ENCODE data around the gene IQCH. TPM values are rescaled to one million over a fixed set of nuclear protein-coding genes. Genes with fewer than 3 reads are reported as not detected.

The IQCH gene
- total and polyA plus RNA-seq, 2 experiments from 2014 or later, result 1.7 to 4.6 TPM

- H3K27me3 ChIP-seq (ENCODE audit: insufficient read depth), result no peaks in the 10 kb centered on the region
Measured at GRCh38 chr15:67329984-67330733, 75.6 kb downstream of the IQCH start.

More at GRCh38 chr15:67329984-67330733, 75.6 kb downstream of the IQCH start:
- peaks cover 6% of the 10 kb centered on the region; the same call in 2 of the 3 replicates for H3K9me3 Mint-ChIP-seq
- no peak for DNase-seq (ENCODE audit: low spot score)
- no peaks in the 10 kb centered on the region for H3F3A ChIP-seq (replicated peaks; ENCODE audit: low read depth)
- H3K27ac ChIP-seq (ENCODE audit: low read depth), result no peak overlapping the region
- no peak overlapping the region for H3K4me3 Mint-ChIP-seq
- no peak overlapping the region for H3K4me3 ChIP-seq
- no peaks in the 10 kb centered on the region for H4K20me1 ChIP-seq (replicated peaks; ENCODE audit: insufficient read depth)
- TF ChIP-seq STAT1 (IDR thresholded peaks at IDR 0.05; ENCODE audit: unreplicated experiment) (no peak), ETS1 (IDR thresholded peaks at IDR 0.05) (no peak), EZH2phosphoT487 (IDR thresholded peaks at IDR 0.05; ENCODE audit: unreplicated experiment) (no peak)
- TF ChIP-seq, protein P1, sequence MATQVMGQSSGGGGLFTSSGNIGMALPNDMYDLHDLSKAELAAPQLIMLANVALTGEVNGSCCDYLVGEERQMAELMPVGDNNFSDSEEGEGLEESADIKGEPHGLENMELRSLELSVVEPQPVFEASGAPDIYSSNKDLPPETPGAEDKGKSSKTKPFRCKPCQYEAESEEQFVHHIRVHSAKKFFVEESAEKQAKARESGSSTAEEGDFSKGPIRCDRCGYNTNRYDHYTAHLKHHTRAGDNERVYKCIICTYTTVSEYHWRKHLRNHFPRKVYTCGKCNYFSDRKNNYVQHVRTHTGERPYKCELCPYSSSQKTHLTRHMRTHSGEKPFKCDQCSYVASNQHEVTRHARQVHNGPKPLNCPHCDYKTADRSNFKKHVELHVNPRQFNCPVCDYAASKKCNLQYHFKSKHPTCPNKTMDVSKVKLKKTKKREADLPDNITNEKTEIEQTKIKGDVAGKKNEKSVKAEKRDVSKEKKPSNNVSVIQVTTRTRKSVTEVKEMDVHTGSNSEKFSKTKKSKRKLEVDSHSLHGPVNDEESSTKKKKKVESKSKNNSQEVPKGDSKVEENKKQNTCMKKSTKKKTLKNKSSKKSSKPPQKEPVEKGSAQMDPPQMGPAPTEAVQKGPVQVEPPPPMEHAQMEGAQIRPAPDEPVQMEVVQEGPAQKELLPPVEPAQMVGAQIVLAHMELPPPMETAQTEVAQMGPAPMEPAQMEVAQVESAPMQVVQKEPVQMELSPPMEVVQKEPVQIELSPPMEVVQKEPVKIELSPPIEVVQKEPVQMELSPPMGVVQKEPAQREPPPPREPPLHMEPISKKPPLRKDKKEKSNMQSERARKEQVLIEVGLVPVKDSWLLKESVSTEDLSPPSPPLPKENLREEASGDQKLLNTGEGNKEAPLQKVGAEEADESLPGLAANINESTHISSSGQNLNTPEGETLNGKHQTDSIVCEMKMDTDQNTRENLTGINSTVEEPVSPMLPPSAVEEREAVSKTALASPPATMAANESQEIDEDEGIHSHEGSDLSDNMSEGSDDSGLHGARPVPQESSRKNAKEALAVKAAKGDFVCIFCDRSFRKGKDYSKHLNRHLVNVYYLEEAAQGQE (IDR thresholded peaks at IDR 0.05; ENCODE audit: unreplicated experiment), result no peak
- TF ChIP-seq, protein P2, sequence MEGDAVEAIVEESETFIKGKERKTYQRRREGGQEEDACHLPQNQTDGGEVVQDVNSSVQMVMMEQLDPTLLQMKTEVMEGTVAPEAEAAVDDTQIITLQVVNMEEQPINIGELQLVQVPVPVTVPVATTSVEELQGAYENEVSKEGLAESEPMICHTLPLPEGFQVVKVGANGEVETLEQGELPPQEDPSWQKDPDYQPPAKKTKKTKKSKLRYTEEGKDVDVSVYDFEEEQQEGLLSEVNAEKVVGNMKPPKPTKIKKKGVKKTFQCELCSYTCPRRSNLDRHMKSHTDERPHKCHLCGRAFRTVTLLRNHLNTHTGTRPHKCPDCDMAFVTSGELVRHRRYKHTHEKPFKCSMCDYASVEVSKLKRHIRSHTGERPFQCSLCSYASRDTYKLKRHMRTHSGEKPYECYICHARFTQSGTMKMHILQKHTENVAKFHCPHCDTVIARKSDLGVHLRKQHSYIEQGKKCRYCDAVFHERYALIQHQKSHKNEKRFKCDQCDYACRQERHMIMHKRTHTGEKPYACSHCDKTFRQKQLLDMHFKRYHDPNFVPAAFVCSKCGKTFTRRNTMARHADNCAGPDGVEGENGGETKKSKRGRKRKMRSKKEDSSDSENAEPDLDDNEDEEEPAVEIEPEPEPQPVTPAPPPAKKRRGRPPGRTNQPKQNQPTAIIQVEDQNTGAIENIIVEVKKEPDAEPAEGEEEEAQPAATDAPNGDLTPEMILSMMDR (conservative IDR thresholded peaks at IDR 0.05; ENCODE audit: low read depth in 2 of 2), result no peak
- no peaks in the 10 kb centered on the region for H3K9me2 ChIP-seq (ENCODE audit: insufficient read depth)
- no peaks in the 10 kb centered on the region for H3K79me2 ChIP-seq (replicated peaks; ENCODE audit: insufficient read depth)
- H3K4me1 Mint-ChIP-seq, result peaks cover under 1% of the 10 kb centered on the region; the same call in 2 of the 3 replicates
- H3K27ac Mint-ChIP-seq, result no peak overlapping the region
- peaks cover 3% of the 10 kb centered on the region; the same call in 1 of the 2 replicates for H3K4me1 ChIP-seq (ENCODE audit: insufficient read depth)
- peaks cover 5% of the 10 kb centered on the region; the same call in 2 of the 3 replicates for H3K36me3 Mint-ChIP-seq (ENCODE audit: low read depth)
- H3K27me3 Mint-ChIP-seq (ENCODE audit: insufficient read depth, low read depth, poor library complexity), result no peaks in the 10 kb centered on the region
- no peak overlapping the region for H3K4me2 ChIP-seq
- no peak for ATAC-seq
- H3K36me3 ChIP-seq (ENCODE audit: insufficient read depth), result no peaks in the 10 kb centered on the region
- no peak overlapping the region for H2AFZ ChIP-seq
